NCI-H1417 treated with DMSO at 0.1 percent for 48 hours (cell line): ENCODE measurements around the gene TAS2R8.
"Not testable (repeated sequence)": the region's sequence is repeated elsewhere in the genome, so short reads cannot be mapped to it uniquely, and the experiment has no call there.

Experiments used
- DNase-seq: peaks from one replicate; lab custom pipeline; 2025; lab: John Stamatoyannopoulos, UW

TAS2R8 gene

GRCh38 chr12:10807186-10807585 is at the start of gene TAS2R8:
Gene TAS2R8 (minus strand): TSS chr12:10807286. CDS start chr12:10806980, 306 bp downstream.
- DNase-seq, result no peak

- no peak for DNase-seq
Measured at GRCh38 chr12:10855807-10856206, 48.7 kb upstream of the TAS2R8 start.

GRCh38 chr12:10853776-10854175 is 46.7 kb upstream of the TAS2R8 start:
- no peak for DNase-seq

- no peak for DNase-seq
Measured at GRCh38 chr12:10851243-10851858, 44.3 kb upstream of the TAS2R8 start.

- no peak for DNase-seq
Measured at GRCh38 chr12:10849425-10849878, 42.4 kb upstream of the TAS2R8 start, which contains the start of gene PRR4. Gene PRR4 (minus strand): TSS chr12:10849475. CDS start chr12:10849437, 38 bp downstream.

GRCh38 chr12:10847744-10848143 is 40.7 kb upstream of the TAS2R8 start:
- DNase-seq, result no peak

- no peak for DNase-seq
Measured at GRCh38 chr12:10842862-10843261, 35.8 kb upstream of the TAS2R8 start.

- no peak for DNase-seq
Measured at GRCh38 chr12:10838461-10838860, 31.4 kb upstream of the TAS2R8 start.

- DNase-seq, result no peak
Measured at GRCh38 chr12:10829994-10830393, 22.9 kb upstream of the TAS2R8 start.

- DNase-seq, result no peak
Measured at GRCh38 chr12:10826258-10826657, 19.2 kb upstream of the TAS2R8 start, which contains the start of gene TAS2R10. Gene TAS2R10 (minus strand): TSS chr12:10826358. CDS start chr12:10826269, 89 bp downstream.

- DNase-seq, result no peak
Measured at GRCh38 chr12:10824957-10825356, 17.9 kb upstream of the TAS2R8 start.

- no peak for DNase-seq
Measured at GRCh38 chr12:10811883-10812536, 4.9 kb upstream of the TAS2R8 start.

- DNase-seq, result no peak
Measured at GRCh38 chr12:10810068-10810467, 3.0 kb upstream of the TAS2R8 start, which contains the start of gene TAS2R9. Gene TAS2R9 (minus strand): TSS chr12:10810168. CDS start chr12:10810075, 93 bp downstream.

- DNase-seq, result no peak
Measured at GRCh38 chr12:10802587-10802986, 4.5 kb downstream of the TAS2R8 start, which contains the start of gene TAS2R7. Gene TAS2R7 (minus strand): TSS chr12:10802627. CDS start chr12:10802570, 57 bp downstream.

GRCh38 chr12:10801741-10802140 is 5.3 kb downstream of the TAS2R8 start:
- DNase-seq, result no peak

GRCh38 chr12:10794222-10794621 is 12.9 kb downstream of the TAS2R8 start:
- no peak for DNase-seq

- not testable (repeated sequence) for DNase-seq
Measured at GRCh38 chr12:10791769-10792168, 15.3 kb downstream of the TAS2R8 start.

- DNase-seq, result no peak
Measured at GRCh38 chr12:10783252-10783651, 23.8 kb downstream of the TAS2R8 start.

- DNase-seq, result no peak
Measured at GRCh38 chr12:10779103-10779502, 28.0 kb downstream of the TAS2R8 start.

- peak; percentile 13 for DNase-seq
Measured at GRCh38 chr12:10771132-10771733, 35.9 kb downstream of the TAS2R8 start.

- no peak for DNase-seq
Measured at GRCh38 chr12:10759657-10760056, 47.4 kb downstream of the TAS2R8 start.

GRCh38 chr12:10756194-10756593 is 50.9 kb downstream of the TAS2R8 start:
- no peak for DNase-seq
